ENCODE measurements around the gene RCBTB1.
"Not testable (repeated sequence)": the region's sequence is repeated elsewhere in the genome, so short reads cannot be mapped to it uniquely, and the experiment has no call there.

Gene RCBTB1

DNA sequence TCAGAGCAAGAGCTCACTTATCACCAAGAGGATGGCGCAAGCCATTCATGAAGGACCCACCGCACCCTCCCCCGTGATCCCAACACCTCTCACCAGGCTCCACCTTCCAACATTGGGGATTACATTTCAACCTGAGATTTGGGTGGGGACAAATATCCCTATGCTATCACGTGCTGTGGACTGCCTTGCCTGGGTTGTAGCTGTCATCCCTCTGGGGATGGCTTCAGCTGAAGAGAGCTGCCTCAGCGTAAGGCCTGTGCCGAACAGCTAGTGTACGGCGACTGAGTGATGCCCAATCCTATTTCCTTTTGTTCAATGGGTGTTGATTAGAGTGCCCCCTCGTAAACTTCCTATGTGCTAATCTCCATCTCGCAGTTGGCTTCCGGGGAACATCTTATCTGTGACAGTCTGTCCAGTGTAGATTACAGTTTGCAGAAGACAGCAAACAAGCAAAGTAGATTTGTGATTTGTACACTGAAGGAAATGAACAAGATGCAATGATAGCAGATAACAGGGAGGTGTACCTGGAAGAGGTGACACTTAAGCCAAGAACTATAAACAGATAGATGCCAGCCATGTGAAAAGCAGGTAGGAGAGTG, 11.8 kb upstream of the RCBTB1 start:
- Histone ChIP-seq H3K36me3 (no peaks in the 10 kb centered on the region), H3K4me3 (ENCODE audit: low read depth in 1 of 2, low read length in 1 of 2) (no peak overlapping the region), H3K4me1 (ENCODE audit: control insufficient read depth in 1 of 2, insufficient read depth in 1 of 2, low read depth in 1 of 2, low read length in 1 of 2) (no peaks in the 10 kb centered on the region), H3K9me3 (no peaks in the 10 kb centered on the region), H3K27me3 (no peaks in the 10 kb centered on the region), H3K27ac (no peak overlapping the region)
- TF ChIP-seq, protein P1, sequence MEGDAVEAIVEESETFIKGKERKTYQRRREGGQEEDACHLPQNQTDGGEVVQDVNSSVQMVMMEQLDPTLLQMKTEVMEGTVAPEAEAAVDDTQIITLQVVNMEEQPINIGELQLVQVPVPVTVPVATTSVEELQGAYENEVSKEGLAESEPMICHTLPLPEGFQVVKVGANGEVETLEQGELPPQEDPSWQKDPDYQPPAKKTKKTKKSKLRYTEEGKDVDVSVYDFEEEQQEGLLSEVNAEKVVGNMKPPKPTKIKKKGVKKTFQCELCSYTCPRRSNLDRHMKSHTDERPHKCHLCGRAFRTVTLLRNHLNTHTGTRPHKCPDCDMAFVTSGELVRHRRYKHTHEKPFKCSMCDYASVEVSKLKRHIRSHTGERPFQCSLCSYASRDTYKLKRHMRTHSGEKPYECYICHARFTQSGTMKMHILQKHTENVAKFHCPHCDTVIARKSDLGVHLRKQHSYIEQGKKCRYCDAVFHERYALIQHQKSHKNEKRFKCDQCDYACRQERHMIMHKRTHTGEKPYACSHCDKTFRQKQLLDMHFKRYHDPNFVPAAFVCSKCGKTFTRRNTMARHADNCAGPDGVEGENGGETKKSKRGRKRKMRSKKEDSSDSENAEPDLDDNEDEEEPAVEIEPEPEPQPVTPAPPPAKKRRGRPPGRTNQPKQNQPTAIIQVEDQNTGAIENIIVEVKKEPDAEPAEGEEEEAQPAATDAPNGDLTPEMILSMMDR (IDR thresholded peaks at IDR 0.05), result no peak

- Histone ChIP-seq H3K4me1 (ENCODE audit: control insufficient read depth in 1 of 2, insufficient read depth in 1 of 2, low read depth in 1 of 2, low read length in 1 of 2) (no peaks in the 10 kb centered on the region), H3K27ac (no peak overlapping the region), H3K36me3 (no peaks in the 10 kb centered on the region), H3K9me3 (no peaks in the 10 kb centered on the region), H3K27me3 (no peaks in the 10 kb centered on the region), H3K4me3 (ENCODE audit: low read depth in 1 of 2, low read length in 1 of 2) (no peak overlapping the region)
- TF ChIP-seq, protein P1 (IDR thresholded peaks at IDR 0.05), result no peak
Observed at GRCh38 chr13:49596221-49596620, 10.9 kb upstream of the RCBTB1 start.

GRCh38 chr13:49594576-49594975, 9.2 kb upstream of the RCBTB1 start:
- TF ChIP-seq, protein P1 (IDR thresholded peaks at IDR 0.05), result no peak
- H3K9me3 ChIP-seq, result no peaks in the 10 kb centered on the region
- H3K4me1 ChIP-seq (ENCODE audit: control insufficient read depth in 1 of 2, insufficient read depth in 1 of 2, low read depth in 1 of 2, low read length in 1 of 2), result no peaks in the 10 kb centered on the region
- no peak overlapping the region for H3K27ac ChIP-seq
- H3K36me3 ChIP-seq, result no peaks in the 10 kb centered on the region
- H3K4me3 ChIP-seq (ENCODE audit: low read depth in 1 of 2, low read length in 1 of 2), result no peak overlapping the region
- H3K27me3 ChIP-seq, result no peaks in the 10 kb centered on the region

- not testable (repeated sequence) for H3K4me1 ChIP-seq (ENCODE audit: control insufficient read depth in 1 of 2, insufficient read depth in 1 of 2, low read depth in 1 of 2, low read length in 1 of 2); H3K9me3 ChIP-seq; H3K4me3 ChIP-seq (ENCODE audit: low read depth in 1 of 2, low read length in 1 of 2); H3K27me3 ChIP-seq; H3K36me3 ChIP-seq; H3K27ac ChIP-seq
Observed at GRCh38 chr13:49593876-49594275, 8.5 kb upstream of the RCBTB1 start.

DNA sequence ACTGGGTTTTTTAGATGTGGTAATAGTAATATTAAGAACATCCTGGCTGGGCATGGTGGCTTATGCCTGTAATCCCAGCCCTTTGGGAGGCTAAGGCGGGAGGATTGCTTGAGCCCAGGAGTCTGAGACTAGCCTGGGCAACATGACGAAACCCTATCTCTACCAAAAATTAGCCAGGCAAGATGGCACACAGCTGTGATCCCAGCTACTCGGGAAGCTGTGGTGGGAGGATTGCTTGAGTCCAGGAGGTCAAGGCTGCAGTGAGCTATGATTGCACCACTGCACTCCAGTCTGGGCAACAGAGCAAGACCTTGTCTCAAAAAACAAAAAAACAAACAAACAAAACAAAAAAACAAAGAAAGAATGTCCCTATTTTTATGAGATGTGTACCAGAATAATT, 5.4 kb upstream of the RCBTB1 start:
- H3K27ac ChIP-seq; H3K9me3 ChIP-seq; H3K4me3 ChIP-seq (ENCODE audit: low read depth in 1 of 2, low read length in 1 of 2); H3K4me1 ChIP-seq (ENCODE audit: control insufficient read depth in 1 of 2, insufficient read depth in 1 of 2, low read depth in 1 of 2, low read length in 1 of 2); H3K36me3 ChIP-seq; H3K27me3 ChIP-seq: not testable (repeated sequence)

DNA sequence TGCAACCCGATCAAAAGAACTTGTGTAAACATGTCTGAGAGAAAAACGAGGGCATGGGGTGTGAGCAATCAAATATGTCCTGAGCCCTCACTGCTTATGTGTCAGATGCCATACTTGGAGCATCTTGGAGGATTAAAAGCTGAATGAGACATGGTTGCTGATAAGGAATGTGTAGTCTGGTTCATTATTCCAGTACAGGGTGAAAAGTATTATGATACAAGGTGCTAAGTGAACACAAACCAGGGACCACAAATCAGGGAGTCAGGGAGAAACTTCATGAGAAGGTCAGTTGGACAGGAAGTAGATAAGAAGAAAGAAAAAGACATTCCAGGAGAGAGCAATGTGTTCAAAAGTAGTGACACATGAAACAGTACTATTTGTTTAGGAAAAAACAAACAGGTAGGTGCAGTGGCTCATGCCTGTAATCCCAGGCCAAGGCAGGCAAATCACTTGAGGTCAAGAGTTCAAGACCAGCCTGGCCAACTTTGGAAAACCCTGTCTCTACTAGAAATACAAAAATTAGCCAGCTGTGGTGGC, 2.0 kb upstream of the RCBTB1 start:
- no peak overlapping the region for H3K27ac ChIP-seq
- TF ChIP-seq, protein P1 (IDR thresholded peaks at IDR 0.05), result no peak
- peaks cover 14 to 16% of the 10 kb centered on the region in 2 experiments for H3K4me1 ChIP-seq (ENCODE audit: control insufficient read depth in 1 of 2, insufficient read depth in 1 of 2, low read depth in 1 of 2, low read length in 1 of 2)
- H3K4me3 ChIP-seq (ENCODE audit: low read depth in 1 of 2, low read length in 1 of 2), result no peak overlapping the region
- H3K9me3 ChIP-seq, result no peaks in the 10 kb centered on the region
- H3K27me3 ChIP-seq, result peaks cover 5% of the 10 kb centered on the region
- no peaks in the 10 kb centered on the region for H3K36me3 ChIP-seq
